ENCODE results near the gene UBE2K. TPM values are rescaled to one million over a fixed set of nuclear protein-coding genes. Genes with fewer than 3 reads are reported as not detected.

The UBE2K gene
- total RNA-seq, 2 donors from 2014 or later, result 25.6 to 30.3 TPM

- Histone ChIP-seq H3K9me3 (no peaks in the 10 kb centered on the region), H3K27me3 (replicated peaks; ENCODE audit: insufficient read depth) (no peaks in the 10 kb centered on the region), H3K36me3 (no peaks in the 10 kb centered on the region), H3K4me1 (replicated peaks) (no peaks in the 10 kb centered on the region), H3K4me3 (no peak overlapping the region), H3K27ac (no peak overlapping the region)
- intact Hi-C loops (cut with DNase I), result no loop called here
- TF ChIP-seq POLR2AphosphoS5 (IDR thresholded peaks at IDR 0.05), result no peak
- no peak for TF ChIP-seq POLR2A (IDR thresholded peaks at IDR 0.05)
- TF ChIP-seq CTCF (IDR thresholded peaks at IDR 0.05), result no peak
- WGBS, result 98% methylated on average over 9 of the region's 9 CpGs
- no peak for DNase-seq (ENCODE audit: low spot score)
Measured at GRCh38 chr4:39821951-39822350, 124.0 kb downstream of the UBE2K start.

GRCh38 chr4:39822662-39823061 lies 124.7 kb downstream of the UBE2K start:
- Histone ChIP-seq H3K9me3 (no peaks in the 10 kb centered on the region), H3K27me3 (replicated peaks; ENCODE audit: insufficient read depth) (no peaks in the 10 kb centered on the region), H3K36me3 (no peaks in the 10 kb centered on the region), H3K27ac (no peak overlapping the region), H3K4me3 (no peak overlapping the region), H3K4me1 (replicated peaks) (no peaks in the 10 kb centered on the region)
- no peak for TF ChIP-seq POLR2A (IDR thresholded peaks at IDR 0.05)
- TF ChIP-seq CTCF (IDR thresholded peaks at IDR 0.05), result no peak
- no peak for TF ChIP-seq POLR2AphosphoS5 (IDR thresholded peaks at IDR 0.05)
- intact Hi-C loops (cut with DNase I), result no loop called here
- no peak for DNase-seq (ENCODE audit: low spot score)

GRCh38 chr4:39823191-39823590 lies 125.3 kb downstream of the UBE2K start:
- 81% methylated on average over 2 of the region's 2 CpGs for WGBS
- Histone ChIP-seq H3K27ac (no peak overlapping the region), H3K4me3 (no peak overlapping the region), H3K4me1 (replicated peaks) (no peaks in the 10 kb centered on the region), H3K27me3 (replicated peaks; ENCODE audit: insufficient read depth) (no peaks in the 10 kb centered on the region), H3K9me3 (no peaks in the 10 kb centered on the region), H3K36me3 (no peaks in the 10 kb centered on the region)
- intact Hi-C loops (cut with DNase I), result no loop called here
- TF ChIP-seq POLR2A (IDR thresholded peaks at IDR 0.05), result no peak
- no peak for TF ChIP-seq POLR2AphosphoS5 (IDR thresholded peaks at IDR 0.05)
- no peak for TF ChIP-seq CTCF (IDR thresholded peaks at IDR 0.05)
- no peak for DNase-seq (ENCODE audit: low spot score)

GRCh38 chr4:39825090-39825489 lies 127.2 kb downstream of the UBE2K start:
- intact Hi-C loops (cut with DNase I), result no loop called here
- no peak for DNase-seq (ENCODE audit: low spot score)
- Histone ChIP-seq H3K36me3 (no peaks in the 10 kb centered on the region), H3K27ac (no peak overlapping the region), H3K27me3 (replicated peaks; ENCODE audit: insufficient read depth) (no peaks in the 10 kb centered on the region), H3K9me3 (no peaks in the 10 kb centered on the region), H3K4me1 (replicated peaks) (no peaks in the 10 kb centered on the region), H3K4me3 (no peak overlapping the region)
- WGBS, result 91% methylated on average over 3 of the region's 3 CpGs
- no peak for TF ChIP-seq CTCF (IDR thresholded peaks at IDR 0.05)
- TF ChIP-seq POLR2AphosphoS5 (IDR thresholded peaks at IDR 0.05), result no peak
- TF ChIP-seq POLR2A (IDR thresholded peaks at IDR 0.05), result no peak

- no peak for DNase-seq (ENCODE audit: low spot score)
- Histone ChIP-seq H3K27me3 (replicated peaks; ENCODE audit: insufficient read depth) (no peaks in the 10 kb centered on the region), H3K9me3 (no peaks in the 10 kb centered on the region), H3K27ac (no peak overlapping the region), H3K4me1 (replicated peaks) (no peaks in the 10 kb centered on the region), H3K4me3 (no peak overlapping the region), H3K36me3 (peaks cover 0 to 4% of the 10 kb centered on the region in 2 donors)
- intact Hi-C loops (cut with DNase I), result no loop called here
- 71% methylated on average over 7 of the region's 7 CpGs for WGBS
- TF ChIP-seq CTCF (IDR thresholded peaks at IDR 0.05) (no peak), POLR2A (IDR thresholded peaks at IDR 0.05) (no peak), POLR2AphosphoS5 (IDR thresholded peaks at IDR 0.05) (no peak)
Measured at GRCh38 chr4:39825741-39826231, 127.8 kb downstream of the UBE2K start.
